ENCODE data around the gene DEPDC1B. TPM values are rescaled to one million over a fixed set of nuclear protein-coding genes. Genes with fewer than 3 reads are reported as not detected.

Gene DEPDC1B, protein sequence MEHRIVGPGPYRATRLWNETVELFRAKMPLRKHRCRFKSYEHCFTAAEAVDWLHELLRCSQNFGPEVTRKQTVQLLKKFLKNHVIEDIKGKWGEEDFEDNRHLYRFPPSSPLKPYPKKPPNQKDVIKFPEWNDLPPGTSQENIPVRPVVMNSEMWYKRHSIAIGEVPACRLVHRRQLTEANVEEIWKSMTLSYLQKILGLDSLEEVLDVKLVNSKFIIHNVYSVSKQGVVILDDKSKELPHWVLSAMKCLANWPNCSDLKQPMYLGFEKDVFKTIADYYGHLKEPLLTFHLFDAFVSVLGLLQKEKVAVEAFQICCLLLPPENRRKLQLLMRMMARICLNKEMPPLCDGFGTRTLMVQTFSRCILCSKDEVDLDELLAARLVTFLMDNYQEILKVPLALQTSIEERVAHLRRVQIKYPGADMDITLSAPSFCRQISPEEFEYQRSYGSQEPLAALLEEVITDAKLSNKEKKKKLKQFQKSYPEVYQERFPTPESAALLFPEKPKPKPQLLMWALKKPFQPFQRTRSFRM
- 10 to 100 TPM; 14.5 to 15.0 TPM for total RNA-seq
- polyA plus RNA-seq (ENCODE audit: insufficient read depth, low read depth, low replicate concordance): 23.6 TPM
- long read RNA-seq, donor 1, partial matches to known transcripts: 0 of 2 reads
- long read RNA-seq, donor 1, other reads (novel, unspliced or antisense): 0 of 2 reads
- long read RNA-seq, donor 2, partial matches to known transcripts: 0 of 3 reads
- long read RNA-seq, donor 2, other reads (novel, unspliced or antisense): 0 of 3 reads

DNA sequence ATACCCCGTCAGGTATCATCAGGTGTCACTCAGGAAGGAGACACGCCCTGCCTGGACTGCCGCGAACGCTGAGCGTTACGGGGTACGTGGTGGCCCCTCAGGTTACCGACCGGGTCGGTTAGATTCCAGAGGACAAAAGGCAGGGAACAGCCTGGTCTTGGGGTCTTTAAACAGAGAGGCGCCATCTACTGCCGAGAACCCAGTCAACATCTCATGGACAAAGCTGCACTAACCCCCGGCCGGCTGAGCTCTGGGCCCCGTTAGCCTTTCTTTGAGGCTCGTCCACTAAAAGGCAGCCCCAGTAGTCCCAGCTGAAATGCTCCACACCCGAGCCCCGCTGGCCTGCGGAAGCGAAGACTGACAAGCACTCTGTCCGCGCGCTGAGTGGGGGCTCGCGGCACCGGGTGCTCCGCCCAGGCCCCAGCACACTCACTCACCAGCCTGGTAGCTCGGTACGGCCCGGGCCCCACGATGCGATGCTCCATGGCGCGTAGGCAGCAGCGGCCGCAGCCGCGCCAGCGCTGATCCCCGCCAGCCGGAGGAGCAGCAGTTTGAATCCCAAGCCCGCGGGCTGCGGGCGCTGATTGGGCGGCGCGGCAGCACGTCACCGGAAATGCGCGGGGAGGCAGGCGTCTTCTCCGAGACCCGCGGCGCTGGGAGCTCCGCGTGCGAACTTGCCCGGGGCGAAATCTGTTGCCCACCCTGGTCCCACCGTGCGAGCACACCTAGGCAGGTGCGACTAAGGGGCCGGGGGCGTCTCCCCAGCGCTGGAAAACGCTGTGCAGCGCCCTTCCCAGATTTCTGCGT is at the start of gene DEPDC1B:
Gene DEPDC1B, minus strand, starts transcription at position 558 of the 807 bp plus-strand sequence. Its CDS starts 73 bp downstream, at position 485.
- TF ChIP-seq, protein P1, sequence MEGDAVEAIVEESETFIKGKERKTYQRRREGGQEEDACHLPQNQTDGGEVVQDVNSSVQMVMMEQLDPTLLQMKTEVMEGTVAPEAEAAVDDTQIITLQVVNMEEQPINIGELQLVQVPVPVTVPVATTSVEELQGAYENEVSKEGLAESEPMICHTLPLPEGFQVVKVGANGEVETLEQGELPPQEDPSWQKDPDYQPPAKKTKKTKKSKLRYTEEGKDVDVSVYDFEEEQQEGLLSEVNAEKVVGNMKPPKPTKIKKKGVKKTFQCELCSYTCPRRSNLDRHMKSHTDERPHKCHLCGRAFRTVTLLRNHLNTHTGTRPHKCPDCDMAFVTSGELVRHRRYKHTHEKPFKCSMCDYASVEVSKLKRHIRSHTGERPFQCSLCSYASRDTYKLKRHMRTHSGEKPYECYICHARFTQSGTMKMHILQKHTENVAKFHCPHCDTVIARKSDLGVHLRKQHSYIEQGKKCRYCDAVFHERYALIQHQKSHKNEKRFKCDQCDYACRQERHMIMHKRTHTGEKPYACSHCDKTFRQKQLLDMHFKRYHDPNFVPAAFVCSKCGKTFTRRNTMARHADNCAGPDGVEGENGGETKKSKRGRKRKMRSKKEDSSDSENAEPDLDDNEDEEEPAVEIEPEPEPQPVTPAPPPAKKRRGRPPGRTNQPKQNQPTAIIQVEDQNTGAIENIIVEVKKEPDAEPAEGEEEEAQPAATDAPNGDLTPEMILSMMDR (IDR thresholded peaks at IDR 0.05): no peak
- TF ChIP-seq POLR2A (IDR thresholded peaks at IDR 0.05): no peak
- peak within 1 kb of the TSS; percentile 53 to 82 for H3K4me3 ChIP-seq
- 0% methylated on average over 3 to 70 of the region's 72 CpGs for WGBS, 2 donors
- H3K36me3 ChIP-seq (ENCODE audit: low read depth, missing control alignments): no peaks in the 10 kb centered on the region
- DNase-seq: peak; percentile 92
- no peaks in the 10 kb centered on the region for H3K27me3 ChIP-seq
- H3K4me1 ChIP-seq: no peaks in the 10 kb centered on the region
- H3K9me3 ChIP-seq: no peaks in the 10 kb centered on the region
- H3K27ac ChIP-seq: peak within 1 kb of the TSS; percentile 26 to 71
- intact Hi-C loops (cut with DNase I; ENCODE audit: low total_unique reads): no loop called here

DNA sequence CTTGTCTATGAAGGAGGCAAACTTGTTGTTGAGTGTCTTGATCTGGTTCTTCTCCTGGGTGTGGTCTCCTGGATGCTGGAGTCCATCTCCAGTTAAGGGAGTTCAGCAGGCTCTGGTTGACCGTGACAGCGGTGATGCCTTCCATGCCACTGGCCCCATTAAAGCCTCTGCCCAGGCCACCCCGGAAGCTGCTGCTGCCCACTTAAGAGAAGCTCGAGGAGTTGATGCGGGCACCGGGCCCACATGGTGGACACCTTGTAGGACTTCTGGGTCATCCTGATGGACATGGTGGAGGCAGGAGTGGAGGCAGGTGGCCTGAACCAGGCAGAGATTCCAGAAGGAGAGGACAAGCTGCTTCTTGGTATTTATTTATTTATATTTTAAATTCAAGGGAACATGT is 44.7 kb upstream of the DEPDC1B start:
- no peak for DNase-seq
- Histone ChIP-seq H3K27me3 (no peaks in the 10 kb centered on the region), H3K36me3 (ENCODE audit: low read depth, missing control alignments) (no peaks in the 10 kb centered on the region), H3K9me3 (no peaks in the 10 kb centered on the region), H3K4me3 (no peak overlapping the region), H3K4me1 (no peaks in the 10 kb centered on the region), H3K27ac (no peak overlapping the region)
- intact Hi-C loops (cut with DNase I; ENCODE audit: low total_unique reads): no loop called here
- no peak for TF ChIP-seq POLR2A (IDR thresholded peaks at IDR 0.05)
- TF ChIP-seq, protein P1 (IDR thresholded peaks at IDR 0.05): no peak
- 97 to 100% methylated on average over 5 to 6 of the region's 6 CpGs for WGBS, 2 donors

DNA sequence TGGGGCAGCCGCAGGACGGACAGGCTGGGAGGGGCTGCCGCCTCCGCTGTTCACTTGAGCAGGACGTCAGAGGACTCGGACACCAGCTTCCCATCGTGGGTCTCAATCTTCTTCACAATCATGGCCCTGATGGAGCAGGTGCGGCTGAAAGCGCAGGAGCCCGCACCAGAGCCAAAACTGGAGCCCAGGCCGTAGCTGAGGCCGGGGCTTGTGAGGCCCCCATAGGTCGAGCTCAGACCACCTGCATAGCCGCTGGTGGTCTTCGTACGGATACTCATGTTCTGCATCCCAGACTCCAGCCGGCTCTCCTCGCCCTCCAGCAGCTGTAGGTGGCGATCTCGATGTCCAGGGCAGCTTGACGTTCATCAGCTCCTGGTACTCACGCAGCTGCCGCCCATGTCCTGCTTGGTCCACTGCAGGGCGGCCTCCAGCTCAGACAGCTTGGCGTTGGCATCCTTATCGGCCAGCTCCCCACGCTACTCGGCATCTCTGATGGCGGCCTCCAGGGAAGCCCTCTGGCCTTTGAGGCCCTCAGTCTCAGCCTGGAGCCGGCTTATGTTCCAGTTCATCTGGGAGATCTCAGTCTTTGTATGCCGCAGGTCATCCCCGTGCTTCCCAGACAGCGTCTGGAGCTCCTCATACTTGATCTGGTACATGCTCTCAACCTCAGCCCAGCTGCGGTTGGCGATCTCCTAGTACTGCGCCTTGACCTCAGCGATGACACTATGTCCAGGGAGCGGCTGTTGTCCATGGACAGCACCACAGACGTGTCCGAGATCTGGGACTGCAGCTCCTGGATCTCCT is 43.7 kb upstream of the DEPDC1B start:
- no peaks in the 10 kb centered on the region for H3K36me3 ChIP-seq (ENCODE audit: low read depth, missing control alignments)
- TF ChIP-seq, protein P1 (IDR thresholded peaks at IDR 0.05): no peak
- no peak for TF ChIP-seq POLR2A (IDR thresholded peaks at IDR 0.05)
- H3K4me1 ChIP-seq: no peaks in the 10 kb centered on the region
- H3K4me3 ChIP-seq: no peak overlapping the region
- 70 to 74% methylated on average over 23 to 40 of the region's 40 CpGs for WGBS, 2 donors
- H3K27me3 ChIP-seq: no peaks in the 10 kb centered on the region
- no peak for DNase-seq
- intact Hi-C loops (cut with DNase I; ENCODE audit: low total_unique reads): no loop called here
- no peak overlapping the region for H3K27ac ChIP-seq
- H3K9me3 ChIP-seq: no peaks in the 10 kb centered on the region

DNA sequence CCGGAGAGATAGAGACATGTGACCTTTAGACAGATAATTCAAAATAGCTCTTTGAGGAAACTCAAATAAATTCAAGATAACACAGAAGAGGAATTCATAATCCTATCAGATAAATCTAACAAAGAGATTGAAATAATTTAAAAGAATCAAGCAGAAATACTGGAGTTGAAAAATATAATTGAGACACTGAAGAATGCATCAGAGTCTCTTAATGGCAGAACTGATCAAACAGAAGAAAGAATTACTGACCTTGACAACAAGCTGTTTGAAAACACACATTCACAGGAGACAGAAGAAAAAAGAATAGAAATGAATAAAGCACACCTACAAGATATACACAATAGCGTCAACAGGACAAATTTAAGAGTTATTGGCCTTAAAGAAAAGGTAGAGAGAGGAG is 40.4 kb upstream of the DEPDC1B start:
- H3K4me3 ChIP-seq: no peak overlapping the region
- no peaks in the 10 kb centered on the region for H3K4me1 ChIP-seq
- H3K27me3 ChIP-seq: no peaks in the 10 kb centered on the region
- H3K36me3 ChIP-seq (ENCODE audit: low read depth, missing control alignments): no peaks in the 10 kb centered on the region
- intact Hi-C loops (cut with DNase I; ENCODE audit: low total_unique reads): no loop called here
- TF ChIP-seq, protein P1 (IDR thresholded peaks at IDR 0.05): no peak
- no peak for TF ChIP-seq POLR2A (IDR thresholded peaks at IDR 0.05)
- DNase-seq: no peak
- 94 to 98% methylated on average over 2 of the region's 2 CpGs for WGBS, 2 donors
- no peaks in the 10 kb centered on the region for H3K9me3 ChIP-seq
- no peak overlapping the region for H3K27ac ChIP-seq

Data from testis (tissue), 5 donors.